Astrocyte (in vitro differentiated cells and primary cell): ENCODE results near the gene THTPA. TPM values are rescaled to one million over a fixed set of nuclear protein-coding genes. Genes with fewer than 3 reads are reported as not detected.

Experiments
- DNase-seq: peaks from one replicate; pipeline ENCODE4 v3.0.0-alpha.2; 2010; ENCODE audit warnings: low read depth
- FAIRE-seq: peaks from 2 replicates; lab custom pipeline; 2011; peaks lifted over from hg19 to GRCh38; lab: Jason Lieb, UNC
- H2AFZ ChIP-seq: 2 replicates; pipeline ENCODE4 v1.6.0; 2012; ENCODE audit warnings: low read depth, low read length, inconsistent platforms
- H3K27ac ChIP-seq: 2 replicates; pipeline ENCODE4 v1.5.1; 2011; ENCODE audit warnings: low read depth, low read length, inconsistent platforms
- H3K27me3 ChIP-seq: 2 replicates; pipeline ENCODE4 v1.6.0; 2011; ENCODE audit warnings: low read length, inconsistent platforms; ENCODE audit not compliant: insufficient read depth
- H3K36me3 ChIP-seq: 2 replicates; pipeline ENCODE4 v1.5.1; 2011; ENCODE audit warnings: low read length, inconsistent platforms; ENCODE audit not compliant: insufficient read depth
- H3K4me1 ChIP-seq: 2 replicates; pipeline ENCODE4 v1.5.1; 2011; ENCODE audit warnings: low read length, inconsistent platforms; ENCODE audit not compliant: insufficient read depth
- H3K4me2 ChIP-seq: 2 replicates; pipeline ENCODE4 v1.6.0; 2012; ENCODE audit warnings: low read length, inconsistent platforms
- H3K4me3 ChIP-seq: 2 replicates; pipeline ENCODE4 v1.5.1; 2011; ENCODE audit warnings: low read depth, mild to moderate bottlenecking, low read length, inconsistent platforms; ENCODE audit not compliant: insufficient read depth
- H3K79me2 ChIP-seq: 2 replicates; pipeline ENCODE4 v1.6.0; 2012; ENCODE audit warnings: mild to moderate bottlenecking, low read length, inconsistent platforms; ENCODE audit not compliant: insufficient read depth
- H3K9ac ChIP-seq: 2 replicates; pipeline ENCODE4 v1.6.0; 2012; ENCODE audit warnings: mild to moderate bottlenecking, low read length, inconsistent platforms
- H3K9me3 ChIP-seq: 2 replicates; pipeline ENCODE4 v1.5.1; 2012; ENCODE audit warnings: low read depth, mild to moderate bottlenecking, low read length, inconsistent platforms; ENCODE audit not compliant: insufficient read depth
- H4K20me1 ChIP-seq: 2 replicates; pipeline ENCODE4 v1.6.0; 2012; ENCODE audit warnings: low read length, inconsistent platforms; ENCODE audit not compliant: insufficient read depth
- H3K27ac Mint-ChIP-seq: one replicate; pipeline ENCODE4 v1.8.0; 2021; ENCODE audit warnings: mild to moderate bottlenecking, mixed read lengths; ENCODE audit not compliant: unreplicated experiment
- H3K27me3 Mint-ChIP-seq: one replicate; pipeline ENCODE4 v1.8.0; 2021; ENCODE audit warnings: low read depth, mixed read lengths; ENCODE audit not compliant: unreplicated experiment
- H3K36me3 Mint-ChIP-seq: one replicate; pipeline ENCODE4 v1.8.0; 2021; ENCODE audit warnings: low read depth, mixed read lengths; ENCODE audit not compliant: unreplicated experiment
- H3K4me1 Mint-ChIP-seq: one replicate; pipeline ENCODE4 v1.8.0; 2021; ENCODE audit warnings: low read depth, mixed read lengths; ENCODE audit not compliant: unreplicated experiment
- H3K4me3 Mint-ChIP-seq: one replicate; pipeline ENCODE4 v1.8.0; 2021; ENCODE audit warnings: mild to moderate bottlenecking, moderate library complexity, mixed read lengths; ENCODE audit not compliant: unreplicated experiment
- H3K9me3 Mint-ChIP-seq: one replicate; pipeline ENCODE4 v1.8.0; 2021; ENCODE audit warnings: mild to moderate bottlenecking, mixed read lengths; ENCODE audit not compliant: unreplicated experiment
- EZH2 ChIP-seq: IDR thresholded peaks from 2 replicates; pipeline ENCODE4 v1.6.1; 2012; ENCODE audit warnings: mild to moderate bottlenecking, low read length, inconsistent platforms; ENCODE audit not compliant: insufficient read depth
- total RNA-seq: library from RNA; stranded (reverse); gene quantifications from 2 replicates; pipeline ENCODE4 v1.2.1, GENCODE V29; 2021
- TF ChIP-seq, protein P1 (sequence below): IDR thresholded peaks from 2 replicates; pipeline ENCODE4 v1.5.1; 2011; ENCODE audit warnings: low read depth, mild to moderate bottlenecking, inconsistent platforms, low read length, moderate library complexity; ENCODE audit not compliant: insufficient read depth

The THTPA gene
- total RNA-seq, 1 donor from 2014 or later = 8.1 TPM

DNA sequence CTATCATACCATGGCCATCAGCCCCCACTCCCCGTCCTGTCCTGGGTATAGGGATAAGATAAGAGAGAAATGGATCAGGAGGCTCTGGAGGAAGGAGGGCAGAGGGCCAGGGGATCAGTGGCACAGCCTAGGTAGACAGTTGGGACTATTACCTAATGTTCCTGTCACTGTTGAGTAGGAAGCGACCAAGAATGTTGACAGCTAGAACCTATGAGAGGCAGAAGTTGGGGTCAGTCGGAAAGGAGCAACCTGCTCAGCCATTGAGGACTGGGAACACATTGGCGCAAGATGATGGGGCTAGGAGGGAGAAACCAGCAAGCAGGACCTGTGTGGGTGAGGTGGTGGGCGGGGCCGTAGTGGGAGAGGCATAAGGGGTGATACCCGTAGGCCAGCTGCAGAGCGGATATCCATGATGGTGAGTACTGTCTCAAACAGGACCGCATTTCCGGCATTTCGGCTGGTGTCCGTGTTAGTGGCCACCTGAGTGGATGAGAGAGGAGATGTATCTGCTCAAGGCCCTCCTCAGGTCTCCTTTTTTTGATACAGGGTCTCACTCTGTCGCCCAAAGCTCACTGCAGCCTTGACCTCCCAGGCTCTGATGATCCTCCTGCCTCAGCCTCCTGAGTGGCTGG is 8.2 kb downstream of the THTPA start:
- no peak overlapping the region for H3K27ac ChIP-seq
- Mint-ChIP-seq H3K9me3 (no peaks in the 10 kb centered on the region), H3K4me3 (no peak overlapping the region), H3K27ac (no peak overlapping the region), H3K36me3 (peaks cover 7% of the 10 kb centered on the region), H3K4me1 (peaks cover 24% of the 10 kb centered on the region), H3K27me3 (no peaks in the 10 kb centered on the region)
- FAIRE-seq = no peak
- no peaks in the 10 kb centered on the region for H3K36me3 ChIP-seq
- TF ChIP-seq EZH2 = no peak
- TF ChIP-seq, protein P1, sequence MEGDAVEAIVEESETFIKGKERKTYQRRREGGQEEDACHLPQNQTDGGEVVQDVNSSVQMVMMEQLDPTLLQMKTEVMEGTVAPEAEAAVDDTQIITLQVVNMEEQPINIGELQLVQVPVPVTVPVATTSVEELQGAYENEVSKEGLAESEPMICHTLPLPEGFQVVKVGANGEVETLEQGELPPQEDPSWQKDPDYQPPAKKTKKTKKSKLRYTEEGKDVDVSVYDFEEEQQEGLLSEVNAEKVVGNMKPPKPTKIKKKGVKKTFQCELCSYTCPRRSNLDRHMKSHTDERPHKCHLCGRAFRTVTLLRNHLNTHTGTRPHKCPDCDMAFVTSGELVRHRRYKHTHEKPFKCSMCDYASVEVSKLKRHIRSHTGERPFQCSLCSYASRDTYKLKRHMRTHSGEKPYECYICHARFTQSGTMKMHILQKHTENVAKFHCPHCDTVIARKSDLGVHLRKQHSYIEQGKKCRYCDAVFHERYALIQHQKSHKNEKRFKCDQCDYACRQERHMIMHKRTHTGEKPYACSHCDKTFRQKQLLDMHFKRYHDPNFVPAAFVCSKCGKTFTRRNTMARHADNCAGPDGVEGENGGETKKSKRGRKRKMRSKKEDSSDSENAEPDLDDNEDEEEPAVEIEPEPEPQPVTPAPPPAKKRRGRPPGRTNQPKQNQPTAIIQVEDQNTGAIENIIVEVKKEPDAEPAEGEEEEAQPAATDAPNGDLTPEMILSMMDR = no peak
- H3K79me2 ChIP-seq = no peaks in the 10 kb centered on the region
- H3K4me1 ChIP-seq = peaks cover 9% of the 10 kb centered on the region
- H2AFZ ChIP-seq = no peak overlapping the region
- H3K9ac ChIP-seq = no peak overlapping the region
- peaks cover under 1% of the 10 kb centered on the region for H4K20me1 ChIP-seq
- H3K27me3 ChIP-seq = no peaks in the 10 kb centered on the region
- H3K9me3 ChIP-seq = no peaks in the 10 kb centered on the region
- DNase-seq = no peak
- no peak overlapping the region for H3K4me2 ChIP-seq
- H3K4me3 ChIP-seq = no peak overlapping the region

GRCh38 chr14:23564876-23565275 is 8.8 kb downstream of the THTPA start:
- TF ChIP-seq, protein P1 = no peak
- TF ChIP-seq EZH2 = no peak
- H3K79me2 ChIP-seq = no peaks in the 10 kb centered on the region
- H3K4me1 ChIP-seq = peaks cover 9% of the 10 kb centered on the region
- no peak overlapping the region for H2AFZ ChIP-seq
- DNase-seq = no peak
- no peaks in the 10 kb centered on the region for H3K27me3 ChIP-seq
- Mint-ChIP-seq H3K27me3 (no peaks in the 10 kb centered on the region), H3K4me3 (no peak overlapping the region), H3K9me3 (no peaks in the 10 kb centered on the region), H3K27ac (peak overlapping the region; percentile 2), H3K36me3 (peaks cover 7% of the 10 kb centered on the region), H3K4me1 (peaks cover 21% of the 10 kb centered on the region)
- no peaks in the 10 kb centered on the region for H3K36me3 ChIP-seq
- no peak overlapping the region for H3K4me3 ChIP-seq
- no peak overlapping the region for H3K27ac ChIP-seq
- no peak overlapping the region for H3K9ac ChIP-seq
- no peaks in the 10 kb centered on the region for H4K20me1 ChIP-seq
- H3K4me2 ChIP-seq = no peak overlapping the region
- no peak for FAIRE-seq
- no peaks in the 10 kb centered on the region for H3K9me3 ChIP-seq

DNA sequence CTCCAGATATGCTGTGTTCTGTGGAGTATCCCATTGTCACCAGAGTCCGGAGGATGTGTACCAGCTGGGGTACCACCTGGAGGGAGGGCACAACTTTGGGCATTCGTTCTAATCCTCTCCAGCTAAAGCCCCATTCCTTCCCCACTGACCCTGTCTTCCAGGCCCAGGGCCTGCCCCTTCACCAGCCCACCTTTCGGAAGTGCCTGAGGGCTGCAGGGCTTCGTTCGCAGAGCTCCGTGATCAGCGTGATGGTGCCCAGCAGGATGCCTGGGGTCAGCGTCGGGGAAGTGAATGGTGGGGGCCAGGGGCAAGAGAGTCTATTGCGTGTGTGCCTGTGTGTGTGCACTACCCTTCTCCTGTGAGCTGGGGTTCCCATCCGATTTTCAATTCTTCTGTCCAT is 9.6 kb downstream of the THTPA start:
- Histone ChIP-seq H3K4me1 (peaks cover 9% of the 10 kb centered on the region), H2AFZ (no peak overlapping the region), H3K4me2 (no peak overlapping the region), H3K9ac (no peak overlapping the region), H3K36me3 (no peaks in the 10 kb centered on the region), H3K9me3 (no peaks in the 10 kb centered on the region), H3K27ac (no peak overlapping the region), H3K27me3 (no peaks in the 10 kb centered on the region), H3K4me3 (no peak overlapping the region), H4K20me1 (no peaks in the 10 kb centered on the region), H3K79me2 (no peaks in the 10 kb centered on the region)
- H3K27me3 Mint-ChIP-seq = no peaks in the 10 kb centered on the region
- H3K27ac Mint-ChIP-seq = no peak overlapping the region
- FAIRE-seq (no peak), DNase-seq (no peak)
- H3K36me3 Mint-ChIP-seq = peaks cover 5% of the 10 kb centered on the region
- no peaks in the 10 kb centered on the region for H3K9me3 Mint-ChIP-seq
- peaks cover 16% of the 10 kb centered on the region for H3K4me1 Mint-ChIP-seq
- peak overlapping the region; percentile 45 for H3K4me3 Mint-ChIP-seq
- TF ChIP-seq, protein P1 = no peak
- no peak for TF ChIP-seq EZH2
